ENCODE results near the gene EMD.

Gene EMD

GRCh38 chrX:154429711-154430110, 50.6 kb downstream of the EMD start:
- no peak for DNase-seq
- H3K27me3 Mint-ChIP-seq (ENCODE audit: low read depth, poor library complexity) = peaks cover 8% of the 10 kb centered on the region

GRCh38 chrX:154430479-154430878, 51.4 kb downstream of the EMD start:
- H3K36me3 Mint-ChIP-seq (ENCODE audit: low read depth) = peaks cover 19% of the 10 kb centered on the region
- H3K9me3 Mint-ChIP-seq = peaks cover 58% of the 10 kb centered on the region
- peak overlapping the region; percentile 65 for H3K4me3 Mint-ChIP-seq
- H3K4me1 Mint-ChIP-seq = peaks cover 25% of the 10 kb centered on the region
- DNase-seq = no peak
- H3K27ac Mint-ChIP-seq = peak overlapping the region; percentile 73
- H3K27me3 Mint-ChIP-seq (ENCODE audit: low read depth, poor library complexity) = peaks cover 8% of the 10 kb centered on the region
- no peak for TF ChIP-seq CTCF (IDR thresholded peaks at IDR 0.05)

More at GRCh38 chrX:154429711-154430110, 50.6 kb downstream of the EMD start:
- Mint-ChIP-seq H3K36me3 (ENCODE audit: low read depth) (peaks cover 18% of the 10 kb centered on the region), H3K27ac (no peak overlapping the region), H3K4me1 (peaks cover 25% of the 10 kb centered on the region), H3K9me3 (peaks cover 58% of the 10 kb centered on the region), H3K4me3 (peak overlapping the region; percentile 80)
- no peak for TF ChIP-seq CTCF (IDR thresholded peaks at IDR 0.05)

- TF ChIP-seq CTCF (IDR thresholded peaks at IDR 0.05) = no peak
- Mint-ChIP-seq H3K27me3 (ENCODE audit: low read depth, poor library complexity) (peaks cover 9% of the 10 kb centered on the region), H3K4me1 (peaks cover 29% of the 10 kb centered on the region), H3K9me3 (peaks cover 63% of the 10 kb centered on the region), H3K27ac (peak overlapping the region; percentile 73), H3K4me3 (peak overlapping the region; percentile 65), H3K36me3 (ENCODE audit: low read depth) (peaks cover 24% of the 10 kb centered on the region)
- DNase-seq = no peak
These were observed 51.8 kb downstream of the EMD start for GRCh38 chrX:154430916-154431315.
